DND-41 (cell line): Measurements from ENCODE around the gene KCNJ15.

Experiments
- ATAC-seq: fragments of 200-7000 bp; cut with Tn5 transposase; 3 replicates; pipeline ENCODE4 v1.9.1; 2021; ENCODE audit warnings: low read depth; ENCODE audit not compliant: insufficient read depth
- DNase-seq: peaks from one replicate; pipeline ENCODE4 v3.0.0-alpha.2; 2020
- H2AFZ ChIP-seq: 2 replicates; pipeline ENCODE4 v1.6.0; 2012; ENCODE audit warnings: low read depth, low read length
- H3K27ac ChIP-seq: 2 replicates; pipeline ENCODE4 v1.5.1; 2012; ENCODE audit warnings: low read length, inconsistent platforms
- H3K27me3 ChIP-seq: fragments of 200-600 bp; sonication (generic); 2 replicates; pipeline ENCODE4 v1.6.0; 2012; ENCODE audit warnings: low read length, mild to moderate bottlenecking, inconsistent platforms; ENCODE audit not compliant: insufficient read depth, poor library complexity
- H3K36me3 ChIP-seq: 2 replicates; pipeline ENCODE4 v1.5.1; 2012; ENCODE audit warnings: low read length, inconsistent platforms; ENCODE audit not compliant: insufficient read depth
- H3K4me1 ChIP-seq: 2 replicates; pipeline ENCODE4 v1.5.1; 2012; ENCODE audit warnings: mild to moderate bottlenecking, low read length; ENCODE audit not compliant: insufficient read depth
- H3K4me2 ChIP-seq: 2 replicates; pipeline ENCODE4 v1.6.0; 2012; ENCODE audit warnings: mild to moderate bottlenecking, moderate library complexity, low read length, inconsistent platforms; ENCODE audit not compliant: insufficient read depth
- H3K4me3 ChIP-seq, 2 experiments: fragments of 200-600 bp in 1 of 2; shearing (Covaris generic) in 1 of 2; 2 replicates each; pipeline ENCODE4 v1.5.1; 2012 to 2016; ENCODE audit warnings: inconsistent platforms in 2 of 2, low read length in 2 of 2, mild to moderate bottlenecking in 2 of 2, low read depth in 1 of 2, moderate library complexity in 1 of 2
- H3K79me2 ChIP-seq: 2 replicates; pipeline ENCODE4 v1.6.0; 2012; ENCODE audit warnings: low read length, inconsistent platforms; ENCODE audit not compliant: insufficient read depth
- H3K9ac ChIP-seq: 2 replicates; pipeline ENCODE4 v1.6.0; 2012; ENCODE audit warnings: low read depth, mild to moderate bottlenecking, inconsistent platforms, low read length, moderate library complexity
- H3K9me3 ChIP-seq: 2 replicates; pipeline ENCODE4 v1.5.1; 2012; ENCODE audit warnings: low read length, moderate library complexity, mild to moderate bottlenecking, inconsistent platforms; ENCODE audit not compliant: insufficient read depth, severe bottlenecking
- H4K20me1 ChIP-seq: 2 replicates; pipeline ENCODE4 v1.6.0; 2012; ENCODE audit warnings: low read length; ENCODE audit not compliant: insufficient read depth
- EZH2 ChIP-seq: IDR thresholded peaks from 3 replicates; pipeline ENCODE4 v1.6.1; 2012; ENCODE audit warnings: borderline replicate concordance, low read depth, mild to moderate bottlenecking, moderate library complexity, low read length, inconsistent platforms; ENCODE audit not compliant: severe bottlenecking
- TF ChIP-seq, protein P1 (sequence below): IDR thresholded peaks from 2 replicates; pipeline ENCODE4 v1.5.1; 2012; ENCODE audit warnings: borderline replicate concordance, low read length, moderate library complexity, mild to moderate bottlenecking; ENCODE audit not compliant: poor library complexity, severe bottlenecking; ENCODE audit errors: extremely low read depth

KCNJ15 gene

DNA sequence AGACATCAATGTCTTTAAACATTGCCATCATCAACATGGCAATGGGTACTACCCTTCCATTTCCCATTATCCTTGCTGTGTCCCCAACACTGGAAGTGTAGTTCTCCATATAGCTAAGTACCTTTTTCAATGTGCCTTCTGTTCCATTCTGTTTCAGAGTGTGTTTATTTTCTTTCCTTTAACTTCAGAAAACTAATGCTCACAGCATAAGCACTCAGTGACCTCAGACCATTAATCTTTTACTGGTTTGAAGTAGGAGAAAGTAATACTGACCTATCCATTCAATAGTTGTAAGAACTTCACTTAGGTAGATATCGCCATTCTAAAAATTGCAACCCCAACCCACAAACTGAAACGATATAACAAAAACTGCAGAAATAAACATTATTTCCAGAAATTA lies 37.8 kb downstream of the KCNJ15 start:
- Histone ChIP-seq H3K36me3 (no peaks in the 10 kb centered on the region), H3K79me2 (no peaks in the 10 kb centered on the region), H3K4me3 (no peak overlapping the region), H3K27ac (no peak overlapping the region), H2AFZ (no peak overlapping the region), H4K20me1 (no peaks in the 10 kb centered on the region), H3K27me3 (no peaks in the 10 kb centered on the region), H3K4me2 (no peak overlapping the region), H3K4me1 (no peaks in the 10 kb centered on the region), H3K9me3 (no peaks in the 10 kb centered on the region), H3K9ac (no peak overlapping the region)
- ATAC-seq (no peak), DNase-seq (no peak)
- TF ChIP-seq, protein P1, sequence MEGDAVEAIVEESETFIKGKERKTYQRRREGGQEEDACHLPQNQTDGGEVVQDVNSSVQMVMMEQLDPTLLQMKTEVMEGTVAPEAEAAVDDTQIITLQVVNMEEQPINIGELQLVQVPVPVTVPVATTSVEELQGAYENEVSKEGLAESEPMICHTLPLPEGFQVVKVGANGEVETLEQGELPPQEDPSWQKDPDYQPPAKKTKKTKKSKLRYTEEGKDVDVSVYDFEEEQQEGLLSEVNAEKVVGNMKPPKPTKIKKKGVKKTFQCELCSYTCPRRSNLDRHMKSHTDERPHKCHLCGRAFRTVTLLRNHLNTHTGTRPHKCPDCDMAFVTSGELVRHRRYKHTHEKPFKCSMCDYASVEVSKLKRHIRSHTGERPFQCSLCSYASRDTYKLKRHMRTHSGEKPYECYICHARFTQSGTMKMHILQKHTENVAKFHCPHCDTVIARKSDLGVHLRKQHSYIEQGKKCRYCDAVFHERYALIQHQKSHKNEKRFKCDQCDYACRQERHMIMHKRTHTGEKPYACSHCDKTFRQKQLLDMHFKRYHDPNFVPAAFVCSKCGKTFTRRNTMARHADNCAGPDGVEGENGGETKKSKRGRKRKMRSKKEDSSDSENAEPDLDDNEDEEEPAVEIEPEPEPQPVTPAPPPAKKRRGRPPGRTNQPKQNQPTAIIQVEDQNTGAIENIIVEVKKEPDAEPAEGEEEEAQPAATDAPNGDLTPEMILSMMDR, result no peak
- TF ChIP-seq EZH2, result no peak

DNA sequence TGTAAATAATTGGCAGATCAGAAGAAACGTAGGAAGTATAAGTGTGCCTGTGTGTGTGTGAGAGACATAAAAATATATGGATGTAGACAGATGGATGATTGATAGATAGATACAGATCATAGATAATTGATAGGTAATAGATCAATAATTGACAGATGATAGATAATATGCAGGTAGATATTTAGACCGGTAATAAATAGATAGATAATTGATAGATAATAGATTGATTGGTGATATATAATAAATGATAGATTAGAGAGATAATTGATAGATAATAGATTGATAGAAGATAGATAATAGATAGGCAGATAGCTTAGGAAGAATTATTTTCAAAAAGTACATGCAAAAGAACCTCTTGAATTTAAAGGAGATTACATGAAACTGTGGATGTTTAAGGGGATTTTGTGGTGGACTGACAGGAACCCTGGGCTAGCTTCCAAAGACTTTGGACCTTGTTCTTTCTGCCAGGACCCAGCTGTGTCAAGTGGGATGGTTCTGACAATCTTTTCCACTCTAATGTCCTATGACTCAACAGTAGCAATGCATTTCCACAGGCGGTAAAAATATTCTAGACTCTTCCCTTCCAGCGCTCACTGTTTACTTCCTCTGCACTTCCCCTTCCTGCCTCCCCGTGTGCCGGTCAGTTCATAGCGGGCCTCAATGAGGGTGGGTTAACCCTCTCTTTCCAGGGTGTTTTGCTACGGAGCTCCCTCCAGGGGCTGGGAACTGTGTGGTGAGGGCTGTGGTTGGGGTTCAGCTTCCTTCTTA lies 39.4 kb downstream of the KCNJ15 start:
- Histone ChIP-seq H3K4me2 (no peak overlapping the region), H2AFZ (no peak overlapping the region), H3K9ac (no peak overlapping the region), H3K36me3 (no peaks in the 10 kb centered on the region), H3K79me2 (no peaks in the 10 kb centered on the region), H3K9me3 (no peaks in the 10 kb centered on the region), H4K20me1 (no peaks in the 10 kb centered on the region), H3K27me3 (no peaks in the 10 kb centered on the region), H3K4me1 (no peaks in the 10 kb centered on the region), H3K27ac (no peak overlapping the region), H3K4me3 (no peak overlapping the region)
- DNase-seq, result no peak
- ATAC-seq, result no peak
- TF ChIP-seq, protein P1, result no peak
- TF ChIP-seq EZH2, result no peak

DNA sequence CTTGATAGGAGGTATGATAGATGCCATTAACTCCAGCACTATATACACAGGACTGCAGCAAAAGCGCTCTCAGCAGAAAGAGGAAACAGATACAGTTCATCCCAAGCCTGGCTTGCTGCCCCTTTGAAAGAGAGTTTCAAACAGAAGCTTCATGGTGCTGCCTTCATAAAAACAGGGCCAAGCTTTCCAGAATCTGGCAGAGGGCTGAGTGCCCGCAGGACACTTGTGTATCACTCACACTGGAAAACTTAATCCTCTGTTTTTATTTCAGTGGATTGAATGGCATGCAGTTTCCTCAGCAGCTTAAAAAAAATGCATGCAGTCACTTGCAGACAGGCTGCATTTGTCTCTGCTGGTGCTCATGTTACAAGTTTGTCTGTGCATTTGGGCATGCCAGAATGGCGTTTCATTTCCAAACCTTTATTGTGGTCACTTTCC lies 40.4 kb downstream of the KCNJ15 start:
- ATAC-seq (no peak), DNase-seq (no peak)
- H4K20me1 ChIP-seq, result no peaks in the 10 kb centered on the region
- H3K9me3 ChIP-seq, result no peaks in the 10 kb centered on the region
- no peaks in the 10 kb centered on the region for H3K27me3 ChIP-seq
- no peaks in the 10 kb centered on the region for H3K36me3 ChIP-seq
- no peaks in the 10 kb centered on the region for H3K4me1 ChIP-seq
- H3K4me3 ChIP-seq, result no peak overlapping the region
- TF ChIP-seq, protein P1, result no peak
- TF ChIP-seq EZH2, result no peak
- no peak overlapping the region for H3K27ac ChIP-seq
- H2AFZ ChIP-seq, result no peak overlapping the region
- no peak overlapping the region for H3K4me2 ChIP-seq
- no peaks in the 10 kb centered on the region for H3K79me2 ChIP-seq
- H3K9ac ChIP-seq, result no peak overlapping the region

DNA sequence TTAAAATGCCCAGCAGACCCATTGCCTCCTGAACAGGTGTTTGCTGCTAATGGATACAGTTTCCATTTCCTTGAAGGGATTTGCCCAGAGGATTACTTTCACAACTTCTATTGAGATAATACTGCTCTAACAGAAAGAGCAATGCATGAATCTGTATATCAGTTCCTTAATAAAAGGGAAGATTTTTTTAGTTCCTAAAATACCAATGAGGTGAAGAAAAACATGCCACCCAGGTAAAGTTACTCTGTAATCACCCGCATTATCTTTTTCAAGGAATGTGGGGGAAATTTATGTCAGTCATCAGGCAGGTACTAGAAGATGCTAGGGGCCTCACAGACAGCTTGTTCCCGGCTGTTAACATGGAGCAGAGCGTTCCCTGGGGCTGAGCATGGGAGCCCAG lies 41.1 kb downstream of the KCNJ15 start:
- no peak overlapping the region for H2AFZ ChIP-seq
- H4K20me1 ChIP-seq, result no peaks in the 10 kb centered on the region
- no peaks in the 10 kb centered on the region for H3K27me3 ChIP-seq
- no peak for ATAC-seq
- H3K4me1 ChIP-seq, result no peaks in the 10 kb centered on the region
- DNase-seq, result no peak
- H3K36me3 ChIP-seq, result no peaks in the 10 kb centered on the region
- TF ChIP-seq EZH2, result no peak
- TF ChIP-seq, protein P1, result no peak
- H3K79me2 ChIP-seq, result no peaks in the 10 kb centered on the region
- H3K9me3 ChIP-seq, result no peaks in the 10 kb centered on the region
- no peak overlapping the region for H3K4me3 ChIP-seq
- no peak overlapping the region for H3K4me2 ChIP-seq
- H3K27ac ChIP-seq, result no peak overlapping the region
- no peak overlapping the region for H3K9ac ChIP-seq
